GM18868 (cell line): ENCODE data around the gene OR13J1.
"Not testable (repeated sequence)": the region's sequence is repeated elsewhere in the genome, so short reads cannot be mapped to it uniquely, and the experiment has no call there.

Experiments
- ATAC-seq: cut with Tn5 transposase; IDR thresholded peaks from one replicate; pipeline ENCODE4 v1.9.1; 2021; ENCODE audit warnings: mild to moderate bottlenecking, moderate library complexity; ENCODE audit not compliant: unreplicated experiment

OR13J1 gene, protein sequence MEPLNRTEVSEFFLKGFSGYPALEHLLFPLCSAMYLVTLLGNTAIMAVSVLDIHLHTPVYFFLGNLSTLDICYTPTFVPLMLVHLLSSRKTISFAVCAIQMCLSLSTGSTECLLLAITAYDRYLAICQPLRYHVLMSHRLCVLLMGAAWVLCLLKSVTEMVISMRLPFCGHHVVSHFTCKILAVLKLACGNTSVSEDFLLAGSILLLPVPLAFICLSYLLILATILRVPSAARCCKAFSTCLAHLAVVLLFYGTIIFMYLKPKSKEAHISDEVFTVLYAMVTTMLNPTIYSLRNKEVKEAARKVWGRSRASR

DNA sequence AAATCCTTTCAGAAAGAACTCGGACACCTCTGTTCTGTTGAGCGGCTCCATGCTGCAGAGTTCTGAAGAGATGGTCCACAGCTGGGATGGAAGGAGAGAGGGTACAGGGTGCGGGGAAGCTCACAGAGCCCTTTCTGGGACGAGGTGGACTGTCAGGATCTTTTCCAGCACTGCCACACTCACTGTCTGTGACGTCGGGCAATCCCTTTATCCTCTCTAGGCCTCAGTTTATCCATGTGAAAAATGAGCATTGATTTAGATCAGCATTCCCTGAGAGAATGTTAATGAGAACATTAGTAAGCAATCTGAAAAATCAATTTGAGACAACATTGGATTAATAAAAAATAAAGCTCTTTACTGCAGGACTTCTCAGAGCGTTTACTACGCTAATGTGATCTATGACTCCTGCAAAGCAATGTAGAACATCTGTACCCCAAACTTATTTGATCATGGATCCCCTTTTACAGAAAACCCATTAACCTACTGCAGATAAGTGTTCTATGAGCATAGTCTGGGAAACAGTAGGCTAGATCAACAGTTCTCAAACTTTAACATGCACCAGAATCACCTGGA, at the start of gene OR13J1:
OR13J1 (minus strand) TSS at position 51 of the 573 bp plus-strand sequence; CDS start at position 51, 0 bp downstream.
- ATAC-seq: no peak

DNA sequence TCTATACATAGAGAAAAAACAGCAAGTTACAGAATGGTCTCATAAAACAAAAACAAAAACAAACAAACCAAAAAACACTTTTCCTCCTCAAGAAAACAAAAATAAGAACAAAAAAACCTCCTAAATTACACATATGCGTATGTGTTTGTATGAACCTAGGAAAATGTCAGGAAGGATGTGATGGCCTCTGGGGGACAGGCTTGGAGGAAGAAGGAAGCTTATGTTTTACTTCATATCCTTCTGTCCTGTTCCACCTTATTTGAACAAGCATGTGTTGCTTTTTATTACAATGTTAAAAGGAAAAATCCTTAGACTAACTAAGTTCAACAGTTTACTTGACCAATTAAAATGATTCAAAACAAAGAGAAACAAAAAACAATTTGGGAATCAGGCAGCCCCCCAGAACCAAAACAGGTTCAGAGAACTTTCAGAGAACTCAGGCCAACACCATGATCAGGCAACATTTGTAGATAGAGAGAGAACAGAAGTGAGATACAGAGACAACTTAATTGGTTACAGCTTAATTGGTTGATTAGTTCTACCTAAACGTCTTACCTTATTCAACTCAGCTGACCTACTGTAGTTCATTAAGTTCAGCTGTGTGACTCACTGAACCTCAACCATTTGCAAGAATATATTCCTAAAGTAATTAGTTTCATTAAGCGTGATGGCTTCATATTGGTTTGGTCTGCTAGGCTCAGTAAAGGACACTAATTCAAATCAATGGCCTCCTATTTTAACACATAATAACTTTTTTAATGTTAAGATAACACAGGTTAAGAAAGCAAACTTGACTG, 49.2 kb upstream of the OR13J1 start:
- no peak for ATAC-seq

DNA sequence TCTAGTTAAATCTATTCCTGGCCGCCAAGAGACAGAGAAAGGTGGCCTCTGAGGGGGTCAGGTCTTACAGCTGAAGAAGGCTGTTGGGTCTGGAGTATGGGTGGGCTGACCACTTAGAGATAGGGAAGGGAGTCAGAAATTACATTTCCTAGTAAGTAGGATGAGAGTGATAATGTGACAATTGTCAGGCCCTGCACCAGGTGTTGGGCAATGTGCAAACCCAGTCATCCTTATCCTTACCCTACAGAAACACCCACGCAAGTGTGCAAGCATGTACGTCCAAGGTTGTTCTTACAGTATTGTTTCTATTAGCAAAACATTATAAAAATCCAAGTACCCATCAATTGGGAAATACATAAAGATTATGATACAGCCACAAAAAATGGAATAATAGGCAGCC, 48.6 kb upstream of the OR13J1 start:
- ATAC-seq: no peak

DNA sequence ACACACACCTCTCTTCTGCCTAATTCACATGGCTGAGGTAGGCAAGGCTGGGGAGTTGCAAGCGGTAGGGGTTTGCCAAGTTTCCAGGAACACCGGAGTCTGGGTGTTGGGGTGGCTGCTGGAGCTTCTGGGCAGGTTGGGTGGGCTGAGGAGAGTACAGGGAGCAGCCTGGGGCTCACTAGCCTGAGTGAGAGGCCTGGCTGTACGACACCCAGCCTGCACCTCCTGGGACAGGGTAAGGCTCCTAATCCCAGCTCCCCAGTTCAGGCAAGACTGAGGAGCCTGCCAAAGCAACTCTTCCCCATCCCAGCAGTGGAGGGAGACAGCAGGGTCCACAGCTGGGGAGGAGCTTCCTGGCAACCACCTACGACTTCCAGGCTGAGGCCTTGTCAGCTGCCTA, 47.1 kb upstream of the OR13J1 start:
- ATAC-seq: no peak

DNA sequence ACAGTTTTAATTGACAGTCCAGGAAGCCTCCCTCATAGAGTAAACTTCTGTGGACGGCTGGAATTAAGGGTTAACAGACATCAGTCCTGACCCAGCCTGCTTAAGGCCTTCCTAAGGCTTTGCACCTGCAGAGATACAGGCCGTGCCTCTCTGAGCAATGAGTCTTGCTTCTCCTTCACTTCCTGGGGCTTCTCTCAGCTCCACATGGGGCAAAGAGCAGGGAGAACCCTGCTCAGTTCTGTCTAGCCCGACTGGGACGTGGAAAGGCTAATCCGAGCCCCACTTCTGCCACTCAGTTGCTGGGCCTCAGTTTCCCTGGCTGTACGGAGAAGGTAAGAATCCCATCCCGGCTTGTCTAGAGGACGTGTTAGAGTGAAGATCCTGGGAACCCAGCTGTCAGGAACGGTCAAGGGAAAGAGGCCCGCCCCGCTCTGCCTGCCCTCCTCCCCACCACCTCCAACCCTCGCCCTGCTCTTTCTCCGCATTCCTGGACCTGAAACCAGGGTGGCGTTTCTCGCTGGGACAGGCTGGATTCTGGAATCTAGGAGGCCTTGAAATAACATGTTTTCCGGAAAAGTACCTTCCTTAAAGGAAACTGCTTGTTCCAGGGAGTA, 45.6 kb upstream of the OR13J1 start:
- ATAC-seq: no peak

DNA sequence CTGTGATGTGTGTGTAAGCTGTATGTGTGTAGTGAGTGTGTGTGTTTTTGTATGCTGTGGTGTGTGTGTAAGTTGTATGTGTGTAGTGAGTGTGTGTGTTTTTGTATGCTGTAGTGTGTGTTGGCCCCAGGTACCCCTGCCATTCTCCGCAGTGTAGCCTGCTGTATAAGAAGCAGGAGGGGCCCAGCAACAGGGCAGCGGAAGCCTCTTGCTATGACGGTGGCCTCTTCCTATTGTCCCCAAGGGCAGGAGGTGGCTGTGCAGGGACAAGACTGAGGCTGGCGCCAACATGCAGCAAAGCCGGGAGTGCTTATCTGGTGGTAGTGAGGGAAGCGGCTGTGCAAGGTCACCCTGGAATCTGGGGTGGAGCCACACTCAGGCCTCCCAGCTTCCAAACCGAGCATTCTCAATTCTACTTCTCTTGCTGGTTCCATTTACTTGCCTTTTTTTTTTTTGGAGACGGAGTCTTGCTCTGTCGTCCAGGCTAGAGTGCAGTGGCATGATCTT, 44.2 kb upstream of the OR13J1 start:
- ATAC-seq: no peak

DNA sequence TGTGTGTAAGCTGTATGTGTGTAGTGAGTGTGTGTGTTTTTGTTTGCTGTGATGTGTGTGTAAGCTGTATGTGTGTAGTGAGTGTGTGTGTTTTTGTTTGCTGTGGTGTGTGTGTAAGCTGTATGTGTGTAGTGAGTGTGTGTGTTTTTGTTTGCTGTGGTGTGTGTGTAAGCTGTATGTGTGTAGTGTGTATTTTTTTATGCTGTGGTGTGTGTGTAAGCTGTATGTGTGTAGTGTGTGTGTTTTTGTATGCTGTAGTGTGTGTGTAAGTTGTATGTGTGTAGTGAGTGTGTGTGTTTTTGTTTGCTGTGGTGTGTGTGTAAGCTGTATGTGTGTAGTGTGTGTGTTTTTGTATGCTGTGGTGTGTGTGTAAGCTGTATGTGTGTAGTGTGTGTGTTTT, 43.2 kb upstream of the OR13J1 start:
- not testable (repeated sequence) for ATAC-seq

DNA sequence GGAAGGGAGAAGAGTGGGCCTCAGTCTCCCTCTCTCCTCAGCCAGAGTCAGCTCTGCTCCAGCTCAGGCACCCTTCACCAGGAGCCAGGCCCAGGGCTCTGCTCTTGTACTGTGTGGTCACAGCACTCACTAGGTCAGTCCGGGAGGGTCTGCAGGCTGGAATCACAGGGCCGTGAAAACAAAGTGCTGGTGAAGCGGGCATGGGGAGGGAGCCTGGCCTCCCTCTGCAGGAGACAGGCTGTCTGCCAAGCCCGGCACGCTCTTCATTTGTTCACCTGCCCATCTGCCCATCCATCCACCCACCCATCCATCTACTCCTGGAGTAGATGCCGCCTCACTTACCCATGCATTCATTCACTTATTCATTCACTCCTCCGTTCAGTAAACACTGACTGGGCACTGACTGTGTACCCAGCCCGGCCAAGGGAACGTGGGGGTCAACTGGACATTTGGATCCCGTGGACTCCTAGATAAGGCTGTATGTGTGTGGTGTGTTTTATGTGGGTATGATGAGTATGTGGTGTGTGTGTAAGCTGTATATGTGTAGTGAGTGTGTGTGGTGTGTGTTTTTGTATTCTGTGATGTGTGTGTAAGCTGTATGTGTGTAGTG, 42.7 kb upstream of the OR13J1 start:
- no peak for ATAC-seq

DNA sequence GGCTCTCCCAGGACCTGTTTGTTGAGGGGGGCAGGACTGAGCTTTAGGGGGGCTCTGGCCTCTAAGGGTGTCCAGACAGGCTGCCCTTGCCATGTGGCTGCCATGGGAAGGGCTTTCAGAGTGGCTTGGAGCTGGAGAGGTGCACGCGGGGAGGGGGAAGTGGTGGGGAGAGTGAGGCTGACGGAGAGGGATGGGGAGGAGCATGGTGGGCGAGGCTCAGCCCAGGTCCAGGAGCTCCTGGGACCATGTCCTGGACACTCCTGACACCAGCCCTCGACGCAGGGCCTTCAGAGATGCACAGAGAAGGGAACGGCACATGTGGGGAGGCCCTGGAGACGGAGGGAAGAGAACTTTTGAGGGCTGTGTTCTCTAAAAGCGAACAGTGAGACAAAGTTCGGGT, 41.5 kb upstream of the OR13J1 start:
- ATAC-seq: no peak

DNA sequence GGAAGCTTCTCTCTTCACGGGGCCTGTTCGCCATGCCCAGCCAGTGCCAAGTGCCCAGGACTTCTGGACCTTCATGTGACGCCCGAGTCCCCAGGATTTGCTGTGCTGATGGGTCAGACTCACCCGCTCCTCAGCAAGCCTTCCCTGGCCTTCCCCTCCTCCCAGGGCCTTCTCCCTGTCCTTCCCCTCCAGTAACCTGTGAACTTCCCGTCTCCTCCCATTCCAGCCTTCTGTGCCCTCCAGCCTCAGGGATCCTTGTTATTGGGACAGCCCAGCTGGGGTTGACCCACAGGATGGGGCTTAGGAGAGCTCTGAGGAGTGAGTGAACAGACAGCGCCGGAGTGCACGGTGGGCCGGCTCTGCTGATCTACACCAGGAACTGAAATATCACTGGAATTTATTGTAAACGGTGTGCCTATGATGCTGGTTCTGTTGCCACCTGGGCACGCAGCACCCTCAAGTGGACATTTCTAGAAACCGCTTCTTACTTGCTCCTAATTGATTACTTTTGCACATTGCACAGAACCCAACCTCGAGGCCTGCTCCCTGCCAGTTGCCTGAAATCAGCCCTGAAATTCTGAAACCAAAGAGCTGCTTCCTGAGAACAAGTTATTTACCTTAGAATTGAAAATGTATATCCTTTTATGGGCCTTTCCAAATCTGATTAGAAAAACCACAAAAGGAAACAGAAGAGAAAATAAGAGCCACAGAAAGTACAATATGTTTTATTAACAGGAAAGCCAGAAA, 40.6 kb upstream of the OR13J1 start:
- no peak for ATAC-seq

DNA sequence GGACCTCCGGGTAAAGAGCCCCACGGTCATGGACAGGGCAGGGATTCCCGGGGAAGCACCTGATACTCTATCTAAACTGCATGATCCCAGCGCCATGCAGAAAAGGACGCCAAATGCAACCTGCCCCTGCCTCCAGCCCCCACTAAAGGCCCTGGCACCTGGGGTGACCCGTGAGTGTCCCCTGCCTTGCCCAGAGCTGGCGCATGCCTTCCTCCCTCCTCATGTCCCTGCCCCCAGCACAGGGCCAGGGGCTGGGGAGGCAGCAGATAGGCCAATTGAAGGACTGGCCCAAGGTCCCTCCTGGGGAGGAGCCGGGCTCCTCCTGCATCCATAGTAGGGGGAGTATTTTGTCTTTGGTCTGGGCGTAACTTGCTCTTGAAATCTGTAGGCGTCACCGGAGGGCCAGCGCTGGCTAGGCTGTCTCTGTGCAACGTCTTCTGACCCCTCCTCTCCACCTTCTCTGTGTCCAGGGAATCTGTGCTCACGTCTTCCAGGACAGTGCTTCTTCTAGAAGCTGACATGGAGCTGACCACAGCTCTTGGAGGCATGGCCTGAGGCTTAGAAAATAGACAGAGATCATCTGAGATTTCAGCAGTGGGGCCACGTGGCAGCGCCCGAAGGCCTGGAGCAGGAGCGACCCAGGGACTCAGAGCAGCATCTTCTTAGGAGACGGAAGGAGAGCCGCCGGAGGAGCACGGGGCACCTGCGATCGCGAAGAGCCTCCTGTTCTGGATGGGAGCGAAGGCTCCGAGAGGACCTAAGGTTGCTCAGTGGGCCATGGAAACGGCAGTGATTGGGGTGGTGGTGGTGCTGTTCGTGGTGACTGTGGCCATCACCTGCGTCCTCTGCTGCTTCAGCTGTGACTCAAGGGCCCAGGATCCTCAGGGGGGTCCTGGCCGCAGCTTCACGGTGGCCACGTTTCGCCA, 39.7 kb upstream of the OR13J1 start:
- ATAC-seq: no peak

DNA sequence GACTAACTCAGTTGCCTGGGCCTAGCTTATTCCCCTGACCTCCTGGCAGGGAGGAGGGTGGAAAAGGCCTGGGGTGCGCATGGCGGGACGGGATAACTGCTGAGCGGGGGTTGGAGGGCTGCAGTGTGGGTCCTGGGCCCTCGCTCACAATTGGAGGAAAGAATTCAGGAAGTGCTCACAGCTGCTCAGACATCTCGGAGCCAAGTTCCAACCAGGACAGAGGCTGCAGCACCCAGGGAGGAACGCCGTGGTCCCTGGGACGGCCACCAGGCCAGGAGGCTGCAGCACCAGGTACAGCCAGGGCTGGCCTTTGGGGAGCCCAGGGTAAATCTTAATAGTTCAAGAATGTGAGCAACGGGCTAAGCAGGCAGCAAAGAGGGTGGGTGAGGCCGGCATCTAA, 39.1 kb upstream of the OR13J1 start, which contains the start of gene SPAAR:
SPAAR (plus strand) TSS at position 217 of the 400 bp plus-strand sequence. CDS start 974 bp downstream, outside the sequence.
- no peak for ATAC-seq

DNA sequence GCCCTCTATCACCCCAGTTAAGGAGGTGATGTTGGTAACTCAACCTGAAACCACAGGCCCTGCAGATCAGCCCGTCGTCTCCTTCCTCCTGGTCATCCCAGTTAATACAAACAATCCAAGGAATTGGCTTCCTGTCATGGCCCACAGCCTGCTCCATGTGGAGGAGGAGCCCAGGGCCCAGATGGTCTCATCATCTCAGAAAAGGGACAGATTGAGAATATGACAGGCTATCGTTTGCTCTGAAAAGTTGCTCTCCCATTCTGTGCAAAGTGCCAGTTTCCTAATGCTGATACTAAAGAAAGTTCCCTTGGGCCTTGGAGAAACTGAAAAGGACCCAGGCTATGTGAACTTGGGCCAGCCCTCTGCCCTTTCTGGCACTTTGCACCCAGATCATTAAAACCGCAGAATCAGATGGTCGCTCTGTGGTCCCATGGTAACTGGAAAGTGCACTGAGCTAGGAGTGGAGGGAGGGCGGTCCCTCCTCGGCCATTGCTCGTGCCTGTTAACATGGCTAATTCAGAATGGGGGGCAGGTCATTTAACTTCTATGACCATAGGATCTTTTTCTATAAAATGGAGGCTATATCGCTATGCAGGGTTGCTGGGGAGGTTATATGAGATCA, 38.4 kb upstream of the OR13J1 start:
- no peak for ATAC-seq

DNA sequence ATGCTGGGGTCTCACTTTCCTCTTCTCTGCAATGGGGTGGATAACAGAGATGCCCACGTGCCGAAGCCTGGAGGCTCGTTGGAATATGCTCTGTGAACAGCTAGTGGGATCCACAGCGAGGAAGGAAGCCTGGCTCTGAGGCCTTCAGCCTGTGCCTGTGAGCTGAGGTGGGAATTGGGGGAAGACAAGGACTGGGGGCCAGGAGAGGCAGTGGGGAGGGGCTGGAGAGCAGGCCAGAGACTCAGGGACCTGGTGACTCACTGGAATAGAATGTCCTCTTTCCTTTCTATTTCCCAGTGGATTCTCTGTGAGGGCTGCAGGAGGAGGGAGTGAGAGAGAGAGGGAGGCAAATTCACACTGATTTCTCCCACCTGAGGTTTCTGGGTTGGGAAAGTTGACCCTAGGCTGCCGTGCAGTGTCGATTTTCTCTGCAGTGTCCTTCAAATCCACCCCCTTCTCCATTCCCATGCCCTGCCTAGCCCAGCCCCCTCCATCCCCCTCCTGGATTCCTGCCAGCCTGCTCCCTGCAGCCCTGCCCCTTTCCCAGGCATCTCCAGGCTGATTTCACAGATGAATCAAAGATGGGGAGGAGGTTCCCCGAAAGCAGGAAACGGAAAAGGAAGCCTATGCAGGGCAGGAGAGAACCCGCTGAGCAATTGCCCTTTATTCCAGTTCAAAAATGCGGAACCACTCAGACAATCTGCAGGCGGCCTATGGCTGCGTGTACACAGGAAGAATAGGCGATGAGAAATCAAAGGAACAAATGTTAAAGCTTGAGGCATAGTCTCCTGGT, 37.7 kb upstream of the OR13J1 start:
- no peak for ATAC-seq

DNA sequence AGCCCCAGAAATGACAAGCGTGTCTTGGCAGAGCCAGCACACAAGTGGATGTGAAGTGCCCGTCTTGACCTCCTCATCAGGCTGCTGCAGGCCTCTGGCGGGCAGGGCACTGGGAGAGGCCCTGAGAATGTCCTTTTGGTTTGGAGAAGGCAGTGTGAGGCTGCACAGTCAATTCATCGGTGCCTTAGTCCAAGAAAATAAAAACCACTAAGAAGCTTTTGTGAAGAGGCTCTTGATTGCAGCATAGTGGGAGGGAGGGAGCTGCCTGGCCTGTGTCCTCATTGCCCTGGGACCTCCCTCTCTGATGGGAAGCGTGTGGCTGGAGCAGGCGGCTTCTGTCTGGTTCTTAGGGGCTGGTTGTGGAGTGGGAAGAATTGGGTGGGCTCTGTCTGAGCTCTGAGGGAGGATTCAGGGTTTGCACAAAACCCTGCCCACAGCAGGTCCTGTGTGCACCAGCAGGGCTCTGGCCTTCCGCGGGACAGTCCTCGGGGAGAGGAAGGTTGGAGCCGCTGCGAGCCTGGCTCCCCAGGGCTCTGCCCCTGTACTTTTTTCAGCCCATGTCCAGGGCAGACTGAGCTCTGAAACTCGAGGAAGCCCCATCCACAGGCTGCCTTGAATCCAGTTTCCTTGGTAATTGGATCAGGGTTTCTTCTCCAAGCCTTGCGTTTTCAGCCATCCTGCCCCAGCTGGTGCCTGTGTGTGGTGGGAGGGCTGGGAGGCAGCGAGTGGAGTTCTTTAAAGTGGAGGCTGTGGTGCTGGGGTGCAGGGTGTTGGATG, 36.9 kb upstream of the OR13J1 start:
- no peak for ATAC-seq

DNA sequence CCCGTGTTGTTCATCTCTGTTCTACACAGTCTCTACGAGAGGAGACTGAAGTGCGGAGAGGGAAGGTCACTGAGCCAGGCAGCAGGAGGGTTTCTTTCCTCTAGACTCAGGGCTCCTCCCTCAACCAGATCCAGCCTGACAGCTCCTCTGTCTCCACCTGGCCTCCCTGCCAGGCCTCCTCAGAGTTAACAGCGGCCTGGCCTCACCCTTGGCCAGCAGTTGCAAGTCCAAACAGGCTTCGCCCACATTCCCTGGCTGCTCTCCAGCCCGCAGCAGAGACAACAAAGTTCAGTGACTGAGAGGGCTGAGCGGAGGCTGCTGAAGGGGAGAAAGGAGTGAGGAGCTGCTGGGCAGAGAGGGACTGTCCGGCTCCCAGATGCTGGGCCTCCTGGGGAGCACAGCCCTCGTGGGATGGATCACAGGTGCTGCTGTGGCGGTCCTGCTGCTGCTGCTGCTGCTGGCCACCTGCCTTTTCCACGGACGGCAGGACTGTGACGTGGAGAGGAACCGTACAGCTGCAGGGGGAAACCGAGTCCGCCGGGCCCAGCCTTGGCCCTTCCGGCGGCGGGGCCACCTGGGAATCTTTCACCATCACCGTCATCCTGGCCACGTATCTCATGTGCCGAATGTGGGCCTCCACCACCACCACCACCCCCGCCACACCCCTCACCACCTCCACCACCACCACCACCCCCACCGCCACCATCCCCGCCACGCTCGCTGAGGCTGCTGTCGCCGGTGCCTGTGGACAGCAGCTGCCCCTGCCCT, 35.9 kb upstream of the OR13J1 start, which contains the start of gene HRCT1:
HRCT1 (plus strand) TSS at position 291 of the 768 bp plus-strand sequence; CDS start at position 377, 86 bp downstream.
- no peak for ATAC-seq
